ENCODE measurements around the gene SDK1. TPM values are rescaled to one million over a fixed set of nuclear protein-coding genes. Genes with fewer than 3 reads are reported as not detected.

The SDK1 gene
- total RNA-seq, 1 donor from 2014 or later, result 5.4 TPM

DNA sequence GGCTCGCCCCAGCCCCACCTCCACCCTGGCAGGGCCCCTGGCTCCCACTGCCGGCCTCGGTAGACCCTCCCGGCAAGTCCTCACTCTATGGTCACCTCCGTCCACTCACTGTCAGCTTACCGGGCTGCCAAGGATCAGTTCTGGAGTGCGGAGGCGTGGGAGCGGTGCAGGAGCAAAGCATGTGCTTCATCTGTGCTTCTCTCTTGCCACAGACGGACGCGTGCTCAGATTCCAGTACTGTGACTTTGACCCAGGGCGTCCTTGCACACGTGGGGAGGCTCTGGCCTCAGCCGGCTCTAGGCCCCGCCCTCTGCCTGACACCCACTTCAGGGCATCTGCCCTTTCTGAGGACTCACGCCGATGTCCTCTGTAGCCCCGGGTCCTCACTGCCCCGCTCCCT, 833.6 kb downstream of the SDK1 start:
- Mint-ChIP-seq H3K4me3 (ENCODE audit: unreplicated experiment) (no peak overlapping the region), H3K4me1 (ENCODE audit: unreplicated experiment) (no peaks in the 10 kb centered on the region), H3K9me3 (ENCODE audit: unreplicated experiment) (no peaks in the 10 kb centered on the region), H3K36me3 (ENCODE audit: unreplicated experiment) (no peaks in the 10 kb centered on the region), H3K27ac (ENCODE audit: unreplicated experiment) (no peak overlapping the region), H3K27me3 (ENCODE audit: unreplicated experiment) (no peaks in the 10 kb centered on the region)
- TF ChIP-seq, protein P1, sequence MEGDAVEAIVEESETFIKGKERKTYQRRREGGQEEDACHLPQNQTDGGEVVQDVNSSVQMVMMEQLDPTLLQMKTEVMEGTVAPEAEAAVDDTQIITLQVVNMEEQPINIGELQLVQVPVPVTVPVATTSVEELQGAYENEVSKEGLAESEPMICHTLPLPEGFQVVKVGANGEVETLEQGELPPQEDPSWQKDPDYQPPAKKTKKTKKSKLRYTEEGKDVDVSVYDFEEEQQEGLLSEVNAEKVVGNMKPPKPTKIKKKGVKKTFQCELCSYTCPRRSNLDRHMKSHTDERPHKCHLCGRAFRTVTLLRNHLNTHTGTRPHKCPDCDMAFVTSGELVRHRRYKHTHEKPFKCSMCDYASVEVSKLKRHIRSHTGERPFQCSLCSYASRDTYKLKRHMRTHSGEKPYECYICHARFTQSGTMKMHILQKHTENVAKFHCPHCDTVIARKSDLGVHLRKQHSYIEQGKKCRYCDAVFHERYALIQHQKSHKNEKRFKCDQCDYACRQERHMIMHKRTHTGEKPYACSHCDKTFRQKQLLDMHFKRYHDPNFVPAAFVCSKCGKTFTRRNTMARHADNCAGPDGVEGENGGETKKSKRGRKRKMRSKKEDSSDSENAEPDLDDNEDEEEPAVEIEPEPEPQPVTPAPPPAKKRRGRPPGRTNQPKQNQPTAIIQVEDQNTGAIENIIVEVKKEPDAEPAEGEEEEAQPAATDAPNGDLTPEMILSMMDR (IDR thresholded peaks at IDR 0.05), result no peak
- no peak for DNase-seq (ENCODE audit: extremely low spot score, unreplicated experiment)

DNA sequence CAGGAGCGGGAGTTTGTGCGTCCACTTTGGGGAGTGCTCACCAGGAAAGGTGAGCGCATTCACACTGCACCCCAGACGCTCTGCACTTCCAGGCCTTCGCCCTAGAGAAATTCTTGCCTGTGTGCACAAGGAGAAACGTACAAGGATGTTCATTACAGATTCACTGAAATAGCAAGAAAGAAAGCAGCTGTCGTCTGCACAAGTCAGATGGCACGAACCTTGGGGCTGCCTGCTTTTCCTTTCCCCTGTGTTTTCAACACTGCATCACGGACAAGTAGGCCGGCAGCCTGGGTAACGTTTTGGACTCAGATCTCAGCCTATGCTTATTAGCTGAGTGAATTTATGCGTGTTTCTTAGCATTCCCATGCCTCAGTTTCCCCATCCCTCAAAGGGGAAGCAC, 834.2 kb downstream of the SDK1 start:
- no peak for DNase-seq (ENCODE audit: extremely low spot score, unreplicated experiment)
- Mint-ChIP-seq H3K9me3 (ENCODE audit: unreplicated experiment) (no peaks in the 10 kb centered on the region), H3K4me3 (ENCODE audit: unreplicated experiment) (no peak overlapping the region), H3K27ac (ENCODE audit: unreplicated experiment) (no peak overlapping the region), H3K4me1 (ENCODE audit: unreplicated experiment) (no peaks in the 10 kb centered on the region), H3K36me3 (ENCODE audit: unreplicated experiment) (no peaks in the 10 kb centered on the region), H3K27me3 (ENCODE audit: unreplicated experiment) (no peaks in the 10 kb centered on the region)
- TF ChIP-seq, protein P1 (IDR thresholded peaks at IDR 0.05), result no peak

DNA sequence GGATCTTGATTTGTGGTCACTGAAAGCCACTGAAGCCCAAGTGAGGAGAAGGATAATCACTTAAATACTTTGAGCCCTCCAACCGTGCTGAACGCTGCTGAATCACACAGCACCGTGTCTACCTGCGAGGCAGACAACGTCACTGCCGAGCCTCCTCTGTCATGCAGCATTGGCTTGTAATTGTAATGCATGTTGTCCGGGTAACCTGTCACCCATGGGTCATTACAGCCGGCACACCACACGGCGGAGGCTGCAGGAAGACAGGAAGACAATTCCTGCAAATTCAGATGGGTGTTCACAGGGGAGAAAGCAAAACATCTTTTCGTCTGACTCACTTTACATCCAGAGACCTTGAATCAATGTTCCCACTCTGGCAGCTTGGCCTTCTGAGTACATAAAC, 835.0 kb downstream of the SDK1 start:
- TF ChIP-seq, protein P1 (IDR thresholded peaks at IDR 0.05), result no peak
- Mint-ChIP-seq H3K36me3 (ENCODE audit: unreplicated experiment) (no peaks in the 10 kb centered on the region), H3K9me3 (ENCODE audit: unreplicated experiment) (no peaks in the 10 kb centered on the region), H3K4me1 (ENCODE audit: unreplicated experiment) (no peaks in the 10 kb centered on the region), H3K27ac (ENCODE audit: unreplicated experiment) (no peak overlapping the region), H3K4me3 (ENCODE audit: unreplicated experiment) (no peak overlapping the region), H3K27me3 (ENCODE audit: unreplicated experiment) (no peaks in the 10 kb centered on the region)
- DNase-seq (ENCODE audit: extremely low spot score, unreplicated experiment), result no peak

DNA sequence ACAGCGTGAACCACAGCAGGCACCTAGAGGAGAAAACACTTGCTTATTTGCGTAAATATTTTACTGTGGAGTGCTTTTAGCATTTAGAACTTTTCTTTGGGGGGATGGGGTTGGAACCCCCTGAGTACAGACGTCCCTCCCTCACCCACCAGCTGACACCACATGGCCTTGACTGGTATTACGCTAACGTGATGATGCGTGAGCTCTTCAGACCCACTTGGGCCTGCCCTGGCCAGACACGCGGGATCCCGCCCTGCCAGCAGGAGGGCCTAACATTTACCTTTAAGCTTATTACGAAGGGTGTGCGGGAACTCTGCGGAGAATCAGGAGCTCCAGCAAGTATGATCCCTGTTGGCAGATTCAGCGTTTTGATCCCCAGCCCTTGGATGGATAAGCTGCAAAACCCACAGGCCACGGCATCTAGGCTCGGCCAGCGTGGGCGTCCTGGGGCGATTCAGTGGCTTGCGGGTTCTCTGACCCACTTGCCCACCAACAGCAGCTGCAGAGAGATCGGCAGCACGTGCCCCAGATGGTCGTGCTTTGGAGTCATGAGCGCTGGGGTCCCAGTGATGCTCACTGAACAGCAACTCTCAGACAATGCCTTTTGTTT, 835.6 kb downstream of the SDK1 start:
- Mint-ChIP-seq H3K36me3 (ENCODE audit: unreplicated experiment) (no peaks in the 10 kb centered on the region), H3K27me3 (ENCODE audit: unreplicated experiment) (no peaks in the 10 kb centered on the region), H3K9me3 (ENCODE audit: unreplicated experiment) (no peaks in the 10 kb centered on the region), H3K4me3 (ENCODE audit: unreplicated experiment) (no peak overlapping the region), H3K4me1 (ENCODE audit: unreplicated experiment) (no peaks in the 10 kb centered on the region), H3K27ac (ENCODE audit: unreplicated experiment) (no peak overlapping the region)
- TF ChIP-seq, protein P1 (IDR thresholded peaks at IDR 0.05), result no peak
- DNase-seq (ENCODE audit: extremely low spot score, unreplicated experiment), result no peak

DNA sequence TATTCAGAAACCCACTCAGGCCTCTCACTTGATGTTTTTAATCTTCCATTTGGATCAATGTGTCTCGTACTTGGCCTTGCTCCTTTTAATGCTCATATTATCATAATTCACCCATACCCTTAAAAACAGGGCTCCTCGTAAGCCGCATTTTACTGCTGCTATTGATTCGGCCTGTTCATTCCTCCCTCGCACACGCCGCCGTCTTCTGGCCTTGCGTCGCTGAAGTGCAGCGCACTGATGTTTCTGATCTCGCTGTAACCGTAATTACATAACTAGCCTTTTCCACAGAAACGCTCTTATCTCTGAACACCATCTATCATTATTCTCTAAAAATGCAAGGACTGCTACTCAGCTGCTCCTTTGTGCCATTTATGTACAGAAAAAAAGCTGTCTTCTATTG, 836.5 kb downstream of the SDK1 start:
- H3K4me3 Mint-ChIP-seq (ENCODE audit: unreplicated experiment), result no peak overlapping the region
- no peaks in the 10 kb centered on the region for H3K27me3 Mint-ChIP-seq (ENCODE audit: unreplicated experiment)
- no peaks in the 10 kb centered on the region for H3K36me3 Mint-ChIP-seq (ENCODE audit: unreplicated experiment)
- H3K9me3 Mint-ChIP-seq (ENCODE audit: unreplicated experiment), result no peaks in the 10 kb centered on the region
- TF ChIP-seq, protein P1 (IDR thresholded peaks at IDR 0.05), result no peak
- DNase-seq (ENCODE audit: extremely low spot score, unreplicated experiment), result no peak
- no peaks in the 10 kb centered on the region for H3K4me1 Mint-ChIP-seq (ENCODE audit: unreplicated experiment)
- H3K27ac Mint-ChIP-seq (ENCODE audit: unreplicated experiment), result no peak overlapping the region

Measured in osteocyte (in vitro differentiated cells).